Activated CD8-positive, alpha-beta memory T cell treated with anti-CD3 and anti-CD28 coated beads, Interleukin-2, amount 50 U/mL, for 4 hours (primary cell): ENCODE results near the gene TBC1D9B.
"Not testable (repeated sequence)": the region's sequence is repeated elsewhere in the genome, so short reads cannot be mapped to it uniquely, and the experiment has no call there.

Experiments used
- DNase-seq: peaks from one replicate; pipeline ENCODE4 v3.0.0-alpha.2; 2020

The TBC1D9B gene

DNA sequence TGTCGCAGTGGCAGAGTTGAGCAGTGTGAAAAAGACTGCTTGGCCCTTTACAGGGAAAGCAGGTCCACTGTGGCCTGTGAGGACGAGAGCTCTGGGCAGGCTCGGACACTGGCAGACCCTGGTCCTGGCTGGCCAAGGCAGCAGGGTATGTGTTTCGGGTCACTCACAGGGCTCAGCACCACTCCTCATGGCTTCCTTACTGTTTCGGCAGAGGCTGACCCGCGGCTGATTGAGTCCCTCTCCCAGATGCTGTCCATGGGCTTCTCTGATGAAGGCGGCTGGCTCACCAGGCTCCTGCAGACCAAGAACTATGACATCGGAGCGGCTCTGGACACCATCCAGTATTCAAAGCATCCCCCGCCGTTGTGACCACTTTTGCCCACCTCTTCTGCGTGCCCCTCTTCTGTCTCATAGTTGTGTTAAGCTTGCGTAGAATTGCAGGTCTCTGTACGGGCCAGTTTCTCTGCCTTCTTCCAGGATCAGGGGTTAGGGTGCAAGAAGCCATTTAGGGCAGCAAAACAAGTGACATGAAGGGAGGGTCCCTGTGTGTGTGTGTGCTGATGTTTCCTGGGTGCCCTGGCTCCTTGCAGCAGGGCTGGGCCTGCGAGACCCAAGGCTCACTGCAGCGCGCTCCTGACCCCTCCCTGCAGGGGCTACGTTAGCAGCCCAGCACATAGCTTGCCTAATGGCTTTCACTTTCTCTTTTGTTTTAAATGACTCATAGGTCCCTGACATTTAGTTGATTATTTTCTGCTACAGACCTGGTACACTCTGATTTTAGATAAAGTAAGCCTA, 71.3 kb downstream of the TBC1D9B start:
- peak; percentile 56 for DNase-seq

DNA sequence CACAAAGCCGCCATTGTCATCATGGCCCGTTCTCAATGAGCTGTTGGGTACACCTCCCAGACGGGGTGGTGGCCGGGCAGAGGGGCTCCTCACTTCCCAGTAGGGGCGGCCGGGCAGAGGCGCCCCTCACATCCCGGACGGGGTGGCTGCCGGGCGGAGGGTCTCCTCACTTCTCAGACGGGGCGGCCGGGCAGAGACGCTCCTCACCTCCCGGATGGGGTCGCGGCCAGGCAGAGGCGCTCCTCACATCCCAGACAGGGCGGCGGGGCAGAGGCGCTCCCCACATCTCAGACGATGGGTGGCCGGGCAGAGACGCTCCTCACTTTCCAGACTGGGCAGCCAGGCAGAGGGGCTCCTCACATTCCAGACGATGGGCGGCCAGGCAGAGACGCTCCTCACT, 72.8 kb downstream of the TBC1D9B start:
- not testable (repeated sequence) for DNase-seq

DNA sequence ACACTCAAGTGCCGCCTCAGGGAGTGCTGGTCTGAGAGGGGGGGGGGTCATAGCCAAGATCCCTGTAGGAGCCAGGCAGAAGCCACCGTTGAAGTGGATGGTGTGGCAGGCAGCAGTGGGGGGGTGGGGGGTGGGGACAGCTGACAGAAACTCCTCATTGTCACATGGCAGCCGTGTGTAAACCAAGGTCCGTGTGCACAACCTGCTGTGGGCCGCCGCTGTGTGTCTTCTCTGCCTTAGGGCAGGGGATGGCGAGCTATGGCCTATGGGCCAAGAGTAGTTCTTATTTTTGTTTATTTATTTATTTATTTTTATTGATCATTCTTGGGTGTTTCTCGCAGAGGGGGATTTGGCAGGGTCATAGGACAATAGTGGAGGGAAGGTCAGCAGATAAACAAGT, 73.6 kb downstream of the TBC1D9B start:
- no peak for DNase-seq

DNA sequence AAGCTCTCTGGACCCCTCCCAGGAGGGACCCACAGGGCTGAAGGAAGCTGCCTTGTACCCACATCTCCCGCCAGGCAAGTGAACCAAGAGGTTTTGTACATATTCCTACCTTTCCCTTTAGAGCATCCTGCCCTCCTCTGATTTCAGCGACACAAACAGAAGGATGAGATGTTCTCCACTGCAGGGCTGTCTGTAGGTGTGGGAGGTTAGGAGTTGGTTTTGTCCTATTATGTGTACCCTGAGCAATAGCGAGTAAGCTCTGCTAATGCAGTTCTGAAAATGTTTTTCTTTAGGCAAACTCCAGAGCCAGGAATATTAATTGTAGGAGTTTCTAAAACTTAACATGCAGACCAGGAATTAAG, 74.0 kb downstream of the TBC1D9B start:
- no peak for DNase-seq

DNA sequence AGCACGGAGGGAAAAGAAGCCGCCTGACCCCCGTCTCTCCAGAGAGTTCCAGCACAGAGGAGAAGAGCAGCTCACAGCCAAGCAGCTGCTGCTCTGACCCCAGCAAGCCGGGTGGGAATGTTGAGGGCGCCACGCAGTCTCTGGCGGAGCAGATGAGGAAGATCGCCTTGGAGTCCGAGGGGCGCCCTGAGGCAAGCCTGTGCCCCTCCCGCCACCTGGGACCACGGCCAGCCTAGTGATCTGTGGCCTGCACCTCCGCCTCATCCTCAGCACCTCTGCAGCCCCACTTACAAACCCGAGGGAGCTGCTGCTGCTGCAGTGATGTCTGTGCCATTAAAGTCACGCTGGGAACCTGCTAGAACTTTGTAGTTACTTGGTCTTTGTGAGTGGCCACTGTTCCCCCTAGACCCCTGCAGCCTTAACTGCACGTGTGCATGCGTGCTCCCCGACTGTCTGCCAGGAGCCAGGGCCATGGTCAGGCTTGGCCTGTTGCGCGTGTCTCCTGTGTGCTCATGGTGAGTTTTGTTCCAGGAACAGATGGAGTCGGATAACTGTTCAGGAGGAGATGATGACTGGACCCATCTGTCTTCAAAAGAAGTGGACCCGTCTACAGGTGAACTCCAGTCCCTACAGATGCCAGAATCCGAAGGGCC, 74.5 kb downstream of the TBC1D9B start:
- no peak for DNase-seq

DNA sequence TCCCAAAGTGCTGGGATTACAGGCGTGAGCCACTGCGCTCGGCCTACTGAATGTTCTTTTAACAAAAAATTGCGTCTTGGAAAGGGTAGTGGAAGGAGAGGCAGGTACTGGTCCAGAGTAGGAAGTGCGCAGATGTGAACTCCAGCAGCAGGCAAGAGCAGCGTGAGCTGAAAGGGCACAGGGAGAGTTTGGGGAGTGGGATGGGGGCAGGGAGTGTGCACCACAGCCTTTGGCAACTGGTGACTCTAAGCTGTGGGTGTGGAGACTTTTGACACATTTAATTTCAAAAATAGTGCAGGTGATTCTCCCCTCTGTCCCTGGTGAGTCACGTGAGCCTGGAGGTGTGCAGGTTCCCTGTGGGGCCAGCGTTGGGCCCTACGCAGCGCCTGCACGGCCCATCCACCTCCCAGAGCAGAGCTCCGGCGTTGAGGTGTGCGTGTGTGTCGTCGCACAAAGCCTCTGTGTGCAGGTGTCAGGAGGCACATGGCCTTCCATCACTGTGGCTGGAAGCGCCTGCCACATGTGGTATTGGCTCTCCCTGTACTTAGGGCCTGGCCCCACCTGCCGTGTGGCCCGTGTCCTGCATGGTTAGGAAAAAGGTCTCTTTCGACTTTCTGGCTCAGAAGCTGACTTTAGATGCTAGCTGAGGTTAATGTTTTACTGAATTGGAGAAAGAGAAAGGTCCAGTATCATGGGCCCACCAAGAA, 75.5 kb downstream of the TBC1D9B start:
- DNase-seq, result no peak

DNA sequence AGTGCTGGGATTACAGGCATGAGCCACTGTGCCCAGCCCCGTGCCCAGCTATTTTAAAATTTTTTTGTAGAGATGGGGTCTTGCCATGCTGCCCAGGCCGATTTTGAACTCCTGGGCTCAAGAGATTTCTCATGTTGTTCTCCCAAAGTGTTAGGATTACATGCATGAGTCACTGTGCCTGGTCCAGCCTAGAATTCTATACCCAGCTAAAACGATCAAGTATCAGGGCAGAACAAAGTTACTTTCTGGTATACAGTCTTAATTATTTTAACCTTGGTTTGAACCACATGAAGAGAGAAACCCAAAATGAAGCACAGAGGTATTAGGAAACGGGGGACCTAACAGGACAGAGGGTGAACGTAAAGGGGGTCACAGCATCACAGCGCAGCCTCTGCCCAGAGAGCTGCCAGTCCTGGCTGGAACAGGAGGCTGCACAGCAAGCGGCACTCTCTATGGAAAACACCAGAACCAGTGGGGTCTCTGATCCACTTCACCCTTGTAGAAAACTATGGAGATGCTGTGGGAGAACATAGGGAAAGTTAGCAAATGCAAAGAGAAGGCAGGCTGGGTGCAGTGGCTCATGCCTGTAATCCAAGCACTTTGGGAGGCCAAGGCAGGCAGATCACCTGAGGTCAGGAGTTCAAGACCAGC, 76.8 kb downstream of the TBC1D9B start:
- no peak for DNase-seq

DNA sequence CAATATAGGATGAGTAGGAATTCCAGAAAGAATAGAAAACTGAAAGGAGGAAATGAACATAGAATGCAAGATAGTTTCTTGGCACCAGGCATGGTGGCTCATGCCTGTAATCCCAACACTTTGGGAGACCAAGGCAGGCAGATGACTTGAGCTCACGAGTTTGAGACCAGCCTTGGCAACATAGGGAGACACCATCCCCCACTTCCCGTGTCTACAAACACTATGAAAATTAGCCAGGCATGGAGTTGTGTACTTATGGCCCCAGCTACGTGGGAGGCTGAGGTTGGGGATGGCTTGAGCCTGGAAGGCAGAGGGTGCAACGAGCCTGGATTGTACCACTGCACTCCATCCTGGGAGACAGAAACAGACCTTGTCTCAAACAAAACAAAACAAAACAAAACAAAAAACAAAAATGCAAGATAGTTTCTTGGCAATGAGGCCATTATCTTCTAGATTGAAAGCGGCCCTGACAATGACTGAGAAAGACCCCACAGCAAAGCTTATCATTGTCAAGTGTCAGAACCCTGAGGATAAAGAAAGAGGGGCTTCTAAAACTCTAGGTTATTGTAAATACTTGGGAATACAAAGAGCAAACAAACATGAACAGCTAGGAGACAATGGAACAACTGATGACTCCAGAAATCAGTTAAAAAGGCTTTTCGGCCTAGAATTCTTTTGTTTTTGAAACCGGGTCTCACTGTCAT, 77.8 kb downstream of the TBC1D9B start:
- DNase-seq, result no peak

DNA sequence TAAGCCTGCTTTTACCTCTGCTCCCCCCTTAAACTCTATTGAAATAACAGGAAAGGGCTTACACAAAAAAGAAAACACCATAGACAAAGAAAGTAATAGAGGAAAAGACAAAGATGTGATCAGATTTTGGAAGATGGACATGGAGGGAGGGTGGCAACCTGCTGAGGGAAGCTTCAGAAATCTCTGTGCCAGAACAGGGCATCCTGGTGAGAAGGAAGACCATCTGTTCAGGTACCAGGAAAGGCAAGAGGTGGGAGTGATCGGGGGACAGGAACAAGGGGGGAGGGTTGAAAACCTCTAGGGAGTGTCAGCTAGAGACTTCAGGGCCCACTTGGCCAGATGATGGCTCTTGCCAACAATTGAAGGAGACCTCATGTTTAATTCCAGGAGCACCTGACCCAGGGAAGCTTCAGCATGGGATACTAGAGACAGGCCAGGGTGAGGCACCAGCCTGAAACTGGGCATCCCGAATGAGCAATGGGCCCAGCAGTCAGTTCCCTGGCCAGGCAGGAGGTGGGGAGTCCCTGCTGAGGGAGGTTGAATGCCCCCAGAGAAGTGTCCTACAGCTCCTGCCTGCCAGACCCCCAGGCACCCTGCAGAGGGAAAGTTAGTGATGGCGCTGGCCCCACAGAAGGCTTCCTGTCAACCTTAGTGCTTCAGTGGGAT, 78.8 kb downstream of the TBC1D9B start:
- DNase-seq, result no peak

DNA sequence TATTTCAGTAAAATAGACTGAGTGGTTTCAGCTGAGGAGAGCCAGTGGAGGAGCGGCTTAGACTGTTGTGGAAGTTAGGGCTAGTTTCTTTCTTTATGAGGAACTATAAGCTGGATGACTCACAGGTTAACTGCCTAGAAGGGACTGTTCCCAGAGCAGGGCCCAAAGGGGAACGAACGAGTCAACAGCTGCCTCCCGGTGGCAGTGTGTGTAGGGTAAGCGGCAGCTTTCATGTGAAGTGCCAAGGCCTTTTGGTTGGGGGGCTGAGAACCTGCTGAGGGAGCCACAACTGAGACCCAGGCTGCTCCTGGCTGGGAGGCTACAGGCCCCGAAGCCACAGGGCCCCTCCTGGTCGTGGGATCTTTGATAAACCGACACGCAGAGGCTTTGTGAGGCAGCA, 80.0 kb downstream of the TBC1D9B start:
- DNase-seq, result peak; percentile 48

DNA sequence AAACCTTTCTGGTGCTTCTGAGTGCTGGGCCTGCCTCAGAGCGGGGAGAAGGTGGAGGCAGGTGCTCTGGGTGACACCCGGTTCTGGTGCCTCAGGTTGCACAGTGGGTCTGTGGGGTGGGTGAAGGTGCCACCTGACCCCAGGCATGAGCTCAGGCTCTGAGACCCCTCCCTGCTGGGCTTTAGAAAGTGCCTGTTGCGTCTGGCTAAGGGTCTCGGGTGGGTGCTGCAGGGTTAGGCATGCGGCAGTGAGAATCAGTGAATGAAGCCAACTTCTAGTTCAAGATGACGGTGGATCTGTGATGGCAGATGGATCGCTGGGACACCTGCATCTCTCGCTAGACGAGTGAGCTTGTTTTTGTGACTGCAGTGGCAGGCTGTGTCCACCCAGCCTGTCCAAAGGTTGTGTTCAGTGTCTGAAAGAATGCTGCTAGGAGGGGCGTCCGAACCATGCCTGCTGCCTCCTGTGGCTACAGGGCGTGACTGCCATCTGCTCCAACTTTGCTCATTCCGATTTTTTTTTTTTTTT, 82.0 kb downstream of the TBC1D9B start:
- no peak for DNase-seq

DNA sequence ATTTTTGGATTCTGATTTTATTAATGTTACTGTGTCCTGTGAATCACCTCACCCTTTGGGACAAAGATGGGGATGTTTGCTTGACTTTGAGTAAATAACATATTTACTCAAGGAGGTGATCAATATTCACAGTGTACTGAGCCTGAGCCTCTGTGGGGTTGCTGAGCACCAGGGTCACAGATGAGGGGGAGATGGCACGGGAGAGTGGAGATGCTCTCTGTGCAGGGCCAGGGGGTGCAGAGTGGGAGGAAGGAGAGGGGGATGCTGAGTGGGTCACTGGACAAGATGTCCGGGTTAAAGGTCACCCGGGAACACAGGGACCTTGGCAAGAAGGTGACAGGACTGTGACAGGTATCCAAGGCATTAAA, 83.0 kb downstream of the TBC1D9B start:
- DNase-seq, result no peak

DNA sequence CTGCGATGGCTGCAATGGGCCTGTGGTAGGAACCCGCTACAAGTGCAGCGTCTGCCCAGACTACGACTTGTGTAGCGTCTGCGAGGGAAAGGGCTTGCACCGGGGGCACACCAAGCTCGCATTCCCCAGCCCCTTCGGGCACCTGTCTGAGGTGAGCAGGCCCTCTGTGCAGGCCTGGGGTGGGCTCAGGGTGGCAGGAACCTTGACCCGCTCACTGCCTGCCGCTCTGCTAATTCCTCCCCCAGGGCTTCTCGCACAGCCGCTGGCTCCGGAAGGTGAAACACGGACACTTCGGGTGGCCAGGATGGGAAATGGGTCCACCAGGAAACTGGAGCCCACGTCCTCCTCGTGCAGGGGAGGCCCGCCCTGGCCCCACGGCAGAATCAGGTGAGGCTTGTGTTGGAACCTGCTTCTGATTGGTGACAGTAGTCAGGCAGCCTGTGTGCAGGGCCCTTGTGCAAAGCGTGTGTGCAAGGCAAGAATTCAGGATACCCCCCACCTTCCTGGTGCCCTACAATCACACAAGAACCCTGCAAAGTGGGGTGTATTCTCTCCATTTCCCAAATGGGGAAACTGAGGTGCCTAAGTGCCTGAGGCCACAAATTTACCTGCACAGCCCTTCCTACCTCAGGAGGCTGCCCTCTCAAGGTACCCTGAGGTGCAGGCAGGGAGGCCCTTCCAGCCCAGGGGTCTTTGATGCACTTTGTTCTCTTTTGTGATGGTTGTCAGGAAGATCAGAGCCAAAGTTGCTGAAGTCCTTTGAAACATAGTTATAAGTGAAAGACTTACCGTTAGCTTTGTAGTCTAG, 83.6 kb downstream of the TBC1D9B start:
- DNase-seq, result no peak

DNA sequence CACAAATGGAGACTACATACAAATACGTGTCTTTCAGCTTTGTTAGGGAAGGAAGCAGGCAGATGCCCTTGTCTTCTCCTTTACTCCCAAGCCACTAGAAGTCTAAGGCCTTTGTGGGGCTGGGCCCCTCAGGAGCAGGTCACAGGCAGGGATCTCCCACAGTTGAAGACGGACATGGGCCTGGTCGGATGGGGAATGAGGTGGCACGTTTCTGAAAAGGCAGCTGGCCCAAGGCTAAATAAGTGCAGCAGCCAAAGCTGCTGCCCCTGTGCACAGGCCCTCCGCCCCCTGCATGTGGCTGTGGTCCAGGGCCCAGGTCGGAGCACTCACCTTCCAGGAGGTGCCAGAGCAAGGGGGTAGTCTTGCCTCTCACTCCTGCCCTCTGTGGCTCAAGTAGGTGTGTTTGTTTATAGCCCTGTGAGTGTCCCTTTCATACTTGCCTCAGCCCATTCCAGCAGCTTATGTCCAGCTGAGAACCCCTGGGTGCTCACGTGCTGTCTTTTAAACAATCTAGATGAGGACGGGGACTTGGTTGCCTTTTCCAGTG, 85.2 kb downstream of the TBC1D9B start:
- no peak for DNase-seq

DNA sequence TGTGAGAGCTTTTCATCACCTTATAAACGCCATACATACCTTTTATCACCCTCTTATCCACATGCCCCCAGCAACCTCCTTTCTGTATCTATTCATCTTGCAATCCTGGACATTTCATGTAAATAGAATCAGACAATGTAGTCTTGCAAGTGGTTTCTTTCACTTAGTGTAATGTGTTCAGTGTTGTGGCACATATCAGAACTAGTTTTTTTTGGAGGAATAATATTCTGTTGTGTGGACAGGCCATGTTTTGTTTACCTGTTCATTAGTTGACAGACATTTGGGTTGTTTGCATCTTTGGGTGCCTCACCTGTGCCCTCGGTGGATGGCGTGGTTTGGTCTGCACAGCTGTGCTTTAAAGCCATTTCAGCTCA, 85.7 kb downstream of the TBC1D9B start:
- DNase-seq, result no peak

DNA sequence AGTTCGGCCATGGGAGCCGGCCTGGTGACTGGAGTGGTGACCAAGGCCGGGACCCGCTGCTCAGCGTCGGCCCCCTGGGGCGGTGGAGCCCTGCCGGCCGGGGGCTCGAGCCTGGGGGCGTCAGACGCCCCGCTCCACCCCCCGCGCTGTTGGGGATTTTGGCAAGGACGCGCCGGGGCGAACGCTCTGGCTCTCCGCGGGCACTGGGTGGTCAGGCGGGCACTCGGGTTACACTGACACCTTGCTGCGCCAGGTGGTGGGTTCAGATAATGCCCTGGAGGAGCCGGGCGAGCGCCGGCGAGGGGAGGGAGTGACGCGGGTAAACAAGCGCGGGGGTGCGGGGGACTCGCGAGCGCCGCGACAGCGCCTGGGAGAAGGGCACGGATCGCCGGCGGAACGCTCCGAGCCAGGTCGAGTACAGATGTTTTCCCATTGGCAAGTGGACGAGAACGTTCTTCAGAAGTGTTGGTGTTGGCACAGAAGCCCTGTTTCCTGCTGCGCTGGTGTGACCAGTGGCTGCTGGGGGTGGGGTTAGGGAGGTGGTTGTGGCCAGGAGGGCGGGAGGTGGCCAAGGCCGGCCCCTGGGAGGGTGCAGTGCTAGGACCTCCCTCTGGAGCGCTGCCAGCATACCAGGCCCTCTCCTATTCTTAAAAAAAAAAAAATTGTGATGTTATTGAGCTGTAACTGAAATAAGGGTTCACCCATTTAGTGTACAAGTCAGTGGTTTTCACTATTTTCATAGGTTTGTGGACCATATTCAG, 86.2 kb downstream of the TBC1D9B start:
- DNase-seq, result peak; percentile 83

DNA sequence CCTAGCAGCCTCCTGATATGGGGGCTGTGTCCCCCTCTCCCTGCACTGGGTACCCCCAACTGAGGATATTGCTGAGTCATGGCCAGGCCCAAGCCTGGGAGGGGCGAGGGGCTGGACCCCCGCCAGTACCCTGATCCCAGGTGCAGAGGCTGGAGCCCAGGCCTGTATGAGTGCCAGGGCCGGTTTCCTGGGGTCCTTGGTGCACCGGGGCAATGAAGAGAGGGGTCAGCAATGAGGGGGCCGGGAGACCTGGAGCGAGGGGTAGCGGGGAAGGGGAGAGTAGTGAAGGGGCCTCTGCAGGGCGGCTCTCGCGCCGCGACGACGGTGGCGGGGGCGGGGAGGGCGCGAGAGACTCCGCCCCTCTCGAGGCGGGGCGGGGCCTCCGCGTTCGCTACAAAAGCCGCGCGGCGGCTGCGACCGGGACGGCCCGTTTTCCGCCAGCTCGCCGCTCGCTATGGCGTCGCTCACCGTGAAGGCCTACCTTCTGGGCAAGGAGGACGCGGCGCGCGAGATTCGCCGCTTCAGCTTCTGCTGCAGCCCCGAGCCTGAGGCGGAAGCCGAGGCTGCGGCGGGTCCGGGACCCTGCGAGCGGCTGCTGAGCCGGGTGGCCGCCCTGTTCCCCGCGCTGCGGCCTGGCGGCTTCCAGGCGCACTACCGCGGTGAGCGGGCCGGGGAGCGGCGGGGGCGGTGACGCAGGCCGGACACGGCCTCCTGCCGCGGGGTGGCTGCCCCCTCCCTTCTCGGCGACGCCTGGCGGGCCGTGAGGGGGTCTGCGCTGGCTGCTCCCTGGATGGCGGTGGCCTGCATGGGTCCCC, 87.0 kb downstream of the TBC1D9B start, which contains the start of gene SQSTM1:
SQSTM1 (plus strand) TSS at position 423 of the 815 bp plus-strand sequence; CDS start at position 455, 32 bp downstream.
- DNase-seq, result peak; percentile 83

DNA sequence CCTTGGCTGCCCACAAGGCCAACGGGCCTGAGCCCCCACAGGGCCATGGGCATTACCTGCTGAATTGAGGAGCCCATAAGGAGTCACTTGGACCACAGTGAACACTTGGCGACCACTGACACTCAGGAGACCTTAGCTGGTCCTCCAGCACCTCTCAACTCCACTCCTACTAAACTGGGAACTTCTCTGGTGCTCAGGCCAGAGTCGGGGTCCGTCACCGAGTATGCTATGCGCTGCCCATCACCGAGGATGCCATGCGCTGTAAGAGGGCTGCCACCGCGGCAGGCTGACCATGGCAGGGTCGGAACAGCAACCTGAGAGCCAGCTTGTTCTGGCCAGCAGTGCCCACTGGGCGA, 87.6 kb downstream of the TBC1D9B start:
- no peak for DNase-seq
